ENCODE measurements around the gene HCRTR1.
"Not testable (repeated sequence)": the region's sequence is repeated elsewhere in the genome, so short reads cannot be mapped to it uniquely, and the experiment has no call there.

The HCRTR1 gene

GRCh38 chr1:31581821-31582810 is 35.4 kb upstream of the HCRTR1 start:
- DNase-seq: no peak

GRCh38 chr1:31583082-31583994 is 34.2 kb upstream of the HCRTR1 start:
- DNase-seq: no peak

GRCh38 chr1:31583995-31584868 is 33.3 kb upstream of the HCRTR1 start:
- DNase-seq: no peak

- no peak for DNase-seq
Measured at GRCh38 chr1:31584869-31585735, 32.4 kb upstream of the HCRTR1 start.

- no peak for DNase-seq
Measured at GRCh38 chr1:31585736-31586365, 31.6 kb upstream of the HCRTR1 start.

GRCh38 chr1:31586376-31587327 is 30.8 kb upstream of the HCRTR1 start:
- DNase-seq: no peak

- not testable (repeated sequence) for DNase-seq
Measured at GRCh38 chr1:31587328-31587699, 30.2 kb upstream of the HCRTR1 start.

GRCh38 chr1:31587720-31588423 is 29.6 kb upstream of the HCRTR1 start:
- peak in 1 of 2 experiments; percentile 34 for DNase-seq

- no peak for DNase-seq
Measured at GRCh38 chr1:31588751-31589515, 28.6 kb upstream of the HCRTR1 start.

- no peak for DNase-seq
Measured at GRCh38 chr1:31591425-31592093, 25.9 kb upstream of the HCRTR1 start.

- no peak for DNase-seq
Measured at GRCh38 chr1:31592132-31592531, 25.4 kb upstream of the HCRTR1 start.

- DNase-seq: no peak
Measured at GRCh38 chr1:31593136-31593665, 24.3 kb upstream of the HCRTR1 start.

- DNase-seq: peak; percentile 45 to 49
Measured at GRCh38 chr1:31593770-31594632, 23.5 kb upstream of the HCRTR1 start.

GRCh38 chr1:31595836-31596736 is 21.4 kb upstream of the HCRTR1 start:
- DNase-seq: no peak

- no peak for DNase-seq
Measured at GRCh38 chr1:31596737-31597097, 20.8 kb upstream of the HCRTR1 start.
